ENCODE measurements around the gene ENOX1. TPM values are rescaled to one million over a fixed set of nuclear protein-coding genes. Genes with fewer than 3 reads are reported as not detected.

The ENOX1 gene
- total RNA-seq, 4 donors from 2014 or later, result 3.6 to 18.7 (median 5.7) TPM

DNA sequence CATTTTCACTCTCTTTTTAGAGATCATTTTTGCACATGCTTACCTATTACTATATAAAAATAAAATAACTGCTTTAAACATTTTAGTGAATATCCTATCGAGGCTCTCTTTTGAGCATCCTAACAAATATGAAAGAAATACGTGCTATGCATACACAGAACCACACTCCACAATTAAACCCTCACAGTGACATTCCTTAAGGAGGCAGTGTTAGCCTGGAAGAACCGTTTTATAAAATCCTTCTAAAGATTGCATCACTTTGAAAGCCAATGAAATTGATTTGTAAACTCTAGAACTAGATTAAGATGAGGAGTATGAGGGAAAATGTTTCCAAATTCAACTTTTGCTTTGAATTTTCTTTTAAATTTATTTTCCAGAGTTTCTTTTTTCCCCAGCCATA is 11.1 kb upstream of the ENOX1 start:
- no peaks in the 10 kb centered on the region for H3K9me3 ChIP-seq
- H3K4me1 ChIP-seq, result no peaks in the 10 kb centered on the region
- no peak overlapping the region for H3K4me3 ChIP-seq
- no peak overlapping the region for H3K27ac ChIP-seq
- DNase-seq, result no peak
- peaks cover 0 to 5% of the 10 kb centered on the region in 2 donors for H3K27me3 ChIP-seq
- intact Hi-C loops (cut with DNase I; ENCODE audit: low total_unique reads), result no loop called here
- no peak for TF ChIP-seq POLR2A (IDR thresholded peaks at IDR 0.05)
- TF ChIP-seq, protein P1, sequence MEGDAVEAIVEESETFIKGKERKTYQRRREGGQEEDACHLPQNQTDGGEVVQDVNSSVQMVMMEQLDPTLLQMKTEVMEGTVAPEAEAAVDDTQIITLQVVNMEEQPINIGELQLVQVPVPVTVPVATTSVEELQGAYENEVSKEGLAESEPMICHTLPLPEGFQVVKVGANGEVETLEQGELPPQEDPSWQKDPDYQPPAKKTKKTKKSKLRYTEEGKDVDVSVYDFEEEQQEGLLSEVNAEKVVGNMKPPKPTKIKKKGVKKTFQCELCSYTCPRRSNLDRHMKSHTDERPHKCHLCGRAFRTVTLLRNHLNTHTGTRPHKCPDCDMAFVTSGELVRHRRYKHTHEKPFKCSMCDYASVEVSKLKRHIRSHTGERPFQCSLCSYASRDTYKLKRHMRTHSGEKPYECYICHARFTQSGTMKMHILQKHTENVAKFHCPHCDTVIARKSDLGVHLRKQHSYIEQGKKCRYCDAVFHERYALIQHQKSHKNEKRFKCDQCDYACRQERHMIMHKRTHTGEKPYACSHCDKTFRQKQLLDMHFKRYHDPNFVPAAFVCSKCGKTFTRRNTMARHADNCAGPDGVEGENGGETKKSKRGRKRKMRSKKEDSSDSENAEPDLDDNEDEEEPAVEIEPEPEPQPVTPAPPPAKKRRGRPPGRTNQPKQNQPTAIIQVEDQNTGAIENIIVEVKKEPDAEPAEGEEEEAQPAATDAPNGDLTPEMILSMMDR (IDR thresholded peaks at IDR 0.05), result no peak
- H3K36me3 ChIP-seq, result no peaks in the 10 kb centered on the region

DNA sequence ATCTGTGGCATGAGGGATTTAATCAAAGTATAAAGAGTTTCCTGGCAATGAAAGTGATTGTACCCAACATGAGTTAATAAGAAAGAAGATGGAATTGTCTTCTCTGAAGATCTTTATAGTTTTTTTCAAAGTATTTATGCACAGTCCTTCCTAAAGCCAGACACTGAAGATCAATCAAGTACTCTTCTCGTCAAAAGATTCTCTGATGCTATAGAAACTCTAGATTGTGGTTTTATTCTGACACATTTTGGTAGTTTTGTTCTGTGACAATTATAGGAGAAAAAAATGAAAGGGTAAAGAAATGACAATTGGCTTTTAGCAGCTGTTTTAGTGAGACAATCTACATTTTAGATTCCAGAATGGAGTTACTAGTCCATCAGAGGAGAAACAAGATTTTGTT is 10.4 kb upstream of the ENOX1 start:
- Histone ChIP-seq H3K4me1 (no peaks in the 10 kb centered on the region), H3K27ac (no peak overlapping the region), H3K4me3 (no peak overlapping the region), H3K27me3 (peaks cover 0 to 5% of the 10 kb centered on the region in 2 donors), H3K9me3 (no peaks in the 10 kb centered on the region), H3K36me3 (no peaks in the 10 kb centered on the region)
- intact Hi-C loops (cut with DNase I; ENCODE audit: low total_unique reads), result no loop called here
- TF ChIP-seq, protein P1 (IDR thresholded peaks at IDR 0.05), result no peak
- no peak for TF ChIP-seq POLR2A (IDR thresholded peaks at IDR 0.05)
- DNase-seq, result no peak

DNA sequence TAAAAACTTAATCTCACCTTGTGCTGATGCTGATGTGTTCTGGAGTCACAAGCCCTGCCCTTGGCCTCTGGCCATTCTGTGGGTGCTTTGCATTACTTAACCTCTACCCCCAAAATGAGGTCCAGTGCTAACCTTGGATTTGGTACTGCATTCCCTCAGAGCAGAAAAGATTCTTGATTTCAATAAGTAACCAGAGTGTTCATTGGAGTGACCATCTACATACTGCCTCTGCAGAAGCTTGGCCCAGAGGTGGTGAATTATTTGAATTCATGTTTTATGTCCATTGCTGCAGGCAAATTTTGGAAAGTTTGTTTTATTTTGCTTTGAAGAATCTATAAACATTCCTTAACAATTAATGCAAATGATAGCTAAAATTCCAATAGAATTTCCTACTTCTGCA is 7.6 kb upstream of the ENOX1 start:
- peaks cover 0 to 5% of the 10 kb centered on the region in 2 donors for H3K27me3 ChIP-seq
- no peaks in the 10 kb centered on the region for H3K4me1 ChIP-seq
- intact Hi-C loops (cut with DNase I; ENCODE audit: low total_unique reads), result no loop called here
- TF ChIP-seq, protein P1 (IDR thresholded peaks at IDR 0.05), result no peak
- no peak for TF ChIP-seq POLR2A (IDR thresholded peaks at IDR 0.05)
- H3K27ac ChIP-seq, result no peak overlapping the region
- no peak overlapping the region for H3K4me3 ChIP-seq
- no peaks in the 10 kb centered on the region for H3K9me3 ChIP-seq
- DNase-seq, result no peak
- no peaks in the 10 kb centered on the region for H3K36me3 ChIP-seq

DNA sequence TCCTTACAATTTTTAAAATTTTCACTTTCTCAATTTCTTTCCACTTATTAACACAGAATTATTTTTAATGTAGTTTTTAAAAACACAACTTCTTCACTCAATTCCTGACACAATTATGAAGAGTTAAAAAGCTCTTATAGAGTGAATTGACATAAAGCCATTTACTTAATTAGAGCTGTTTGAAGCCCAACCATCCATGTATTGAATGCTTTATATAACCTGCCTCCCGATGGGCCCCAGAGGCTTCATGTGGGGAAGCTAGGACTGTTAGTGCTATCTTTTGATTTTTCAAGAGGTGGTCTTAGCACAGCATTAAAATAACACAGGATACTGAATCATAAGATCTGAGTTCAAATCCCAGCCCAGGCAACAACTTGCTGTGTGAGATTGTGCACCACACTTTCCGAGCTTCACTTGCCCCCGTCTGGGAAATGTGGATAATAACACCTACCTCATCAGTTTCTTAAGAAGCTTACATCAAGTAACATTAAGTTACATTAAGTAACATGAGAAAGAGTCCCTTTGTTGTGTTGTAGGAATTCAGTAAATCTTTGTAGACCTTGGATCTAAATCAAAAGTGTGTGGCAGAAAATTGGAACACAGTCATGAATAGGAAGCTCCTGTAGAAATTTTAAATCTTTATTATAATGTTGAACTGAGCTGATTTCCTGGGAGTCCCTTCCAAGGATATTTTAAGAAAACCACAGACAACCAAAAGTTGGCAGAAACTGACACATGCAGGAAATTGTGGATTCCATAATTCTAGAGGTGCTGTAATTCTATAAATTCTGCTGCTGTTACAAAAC is 5.5 kb upstream of the ENOX1 start:
- Histone ChIP-seq H3K36me3 (no peaks in the 10 kb centered on the region), H3K27ac (no peak overlapping the region), H3K9me3 (no peaks in the 10 kb centered on the region), H3K27me3 (no peaks in the 10 kb centered on the region), H3K4me3 (no peak overlapping the region), H3K4me1 (peaks cover 0 to 4% of the 10 kb centered on the region in 2 donors)
- DNase-seq, result no peak
- TF ChIP-seq POLR2A (IDR thresholded peaks at IDR 0.05), result no peak
- TF ChIP-seq, protein P1 (IDR thresholded peaks at IDR 0.05), result no peak
- intact Hi-C loops (cut with DNase I; ENCODE audit: low total_unique reads), result no loop called here

DNA sequence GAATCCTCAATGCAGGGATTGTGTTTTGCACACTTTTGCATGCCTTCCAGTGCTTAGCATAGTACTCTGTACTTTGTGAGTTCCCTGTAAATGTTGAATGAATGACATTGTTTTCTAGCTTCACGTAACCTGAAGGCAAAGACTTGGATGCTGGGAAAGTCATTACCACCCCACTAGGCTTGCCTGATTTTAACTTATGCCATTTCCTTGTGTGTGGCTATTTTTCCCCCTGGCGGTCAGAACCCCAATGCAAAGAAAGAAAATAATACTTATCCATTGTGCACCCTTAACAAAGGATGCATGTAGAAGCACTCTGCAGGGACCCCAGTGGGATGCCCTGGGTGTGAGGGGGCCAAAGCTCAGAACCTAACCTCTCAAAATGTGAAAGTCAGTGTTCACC is 1.2 kb upstream of the ENOX1 start:
- no peak overlapping the region for H3K27ac ChIP-seq
- DNase-seq, result peak in 1 of 2 donors; percentile 27
- H3K27me3 ChIP-seq, result no peaks in the 10 kb centered on the region
- no peaks in the 10 kb centered on the region for H3K9me3 ChIP-seq
- peak overlapping the region in 1 of 2 donors; percentile 72 for H3K4me3 ChIP-seq
- peaks cover 0 to 4% of the 10 kb centered on the region in 2 donors for H3K4me1 ChIP-seq
- TF ChIP-seq, protein P1 (IDR thresholded peaks at IDR 0.05), result peak in 3 of 4 experiments; percentile 27 to 44 (median 40)
- TF ChIP-seq POLR2A (IDR thresholded peaks at IDR 0.05), result no peak
- H3K36me3 ChIP-seq, result no peaks in the 10 kb centered on the region
- intact Hi-C loops (cut with DNase I; ENCODE audit: low total_unique reads), result no loop called here
